ENCODE results near the gene AGAP1.
"Not testable (repeated sequence)": the region's sequence is repeated elsewhere in the genome, so short reads cannot be mapped to it uniquely, and the experiment has no call there.

AGAP1 gene

GRCh38 chr2:235934059-235934773 is 440.4 kb downstream of the AGAP1 start:
- no peak for DNase-seq

- DNase-seq = no peak
Measured at GRCh38 chr2:235934774-235935484, 441.1 kb downstream of the AGAP1 start.

GRCh38 chr2:235935773-235936172 is 441.9 kb downstream of the AGAP1 start:
- no peak for DNase-seq

GRCh38 chr2:235936493-235936892 is 442.6 kb downstream of the AGAP1 start:
- DNase-seq = no peak

GRCh38 chr2:235937087-235937486 is 443.2 kb downstream of the AGAP1 start:
- no peak for DNase-seq

GRCh38 chr2:235937526-235937925 is 443.7 kb downstream of the AGAP1 start:
- no peak for DNase-seq

GRCh38 chr2:235937936-235938335 is 444.1 kb downstream of the AGAP1 start:
- no peak for DNase-seq

GRCh38 chr2:235938611-235939010 is 444.8 kb downstream of the AGAP1 start:
- DNase-seq = no peak

- no peak for DNase-seq
Measured at GRCh38 chr2:235939471-235939870, 445.6 kb downstream of the AGAP1 start.

GRCh38 chr2:235940330-235940729 is 446.5 kb downstream of the AGAP1 start:
- no peak for DNase-seq

- DNase-seq = no peak
Measured at GRCh38 chr2:235944591-235944990, 450.7 kb downstream of the AGAP1 start.

- no peak for DNase-seq
Measured at GRCh38 chr2:235945608-235946140, 451.8 kb downstream of the AGAP1 start.

GRCh38 chr2:235946590-235946989 is 452.7 kb downstream of the AGAP1 start:
- no peak for DNase-seq

- DNase-seq = not testable (repeated sequence)
Measured at GRCh38 chr2:235947055-235947454, 453.2 kb downstream of the AGAP1 start.

GRCh38 chr2:235949567-235950472 is 456.0 kb downstream of the AGAP1 start:
- DNase-seq = no peak

GRCh38 chr2:235950473-235950809 is 456.6 kb downstream of the AGAP1 start:
- DNase-seq = no peak

GRCh38 chr2:235951493-235951892 is 457.6 kb downstream of the AGAP1 start:
- no peak for DNase-seq

- DNase-seq = no peak
Measured at GRCh38 chr2:235951982-235952381, 458.1 kb downstream of the AGAP1 start.

- no peak for DNase-seq
Measured at GRCh38 chr2:235952714-235953113, 458.9 kb downstream of the AGAP1 start.

GRCh38 chr2:235954281-235954680 is 460.4 kb downstream of the AGAP1 start:
- DNase-seq = no peak

GRCh38 chr2:235954888-235955480 is 461.1 kb downstream of the AGAP1 start:
- no peak for DNase-seq

GRCh38 chr2:235955664-235956063 is 461.8 kb downstream of the AGAP1 start:
- no peak for DNase-seq

Measured in effector CD8-positive, alpha-beta T cell (primary cell).